Measurements from ENCODE around the gene PATL2.
A peak's percentile ranks its signal among the peaks of the same experiment; 100 is the strongest.
"Not testable (repeated sequence)": the region's sequence is repeated elsewhere in the genome, so short reads cannot be mapped to it uniquely, and the experiment has no call there.

Gene PATL2

GRCh38 chr15:44719293-44719999 is 8.3 kb upstream of the PATL2 start:
- DNase-seq, result peak; percentile 26

- no peak for DNase-seq
These were observed 7.8 kb upstream of the PATL2 start for GRCh38 chr15:44718927-44719292.

GRCh38 chr15:44718180-44718926 is 7.2 kb upstream of the PATL2 start:
- DNase-seq, result no peak

GRCh38 chr15:44716983-44717602 is 6.0 kb upstream of the PATL2 start:
- DNase-seq, result no peak

- DNase-seq, result no peak
These were observed 4.7 kb upstream of the PATL2 start for GRCh38 chr15:44715797-44716334.

- DNase-seq, result no peak
These were observed 4.1 kb upstream of the PATL2 start for GRCh38 chr15:44715142-44715796.

GRCh38 chr15:44713006-44713966 is 2.2 kb upstream of the PATL2 start:
- no peak for DNase-seq

- peak; percentile 38 for DNase-seq
These were observed 1.4 kb upstream of the PATL2 start for GRCh38 chr15:44712346-44713005.

- peak; percentile 51 for DNase-seq
These were observed 721 bp upstream of the PATL2 start for GRCh38 chr15:44711743-44712345.

- no peak for DNase-seq
These were observed 657 bp downstream of the PATL2 start for GRCh38 chr15:44710236-44711095.

- no peak for DNase-seq
These were observed 4.0 kb downstream of the PATL2 start for GRCh38 chr15:44706946-44707636.

GRCh38 chr15:44706401-44706800 is 4.7 kb downstream of the PATL2 start:
- DNase-seq, result no peak

GRCh38 chr15:44705986-44706385 is 5.1 kb downstream of the PATL2 start:
- no peak for DNase-seq

GRCh38 chr15:44700676-44701075 is 10.4 kb downstream of the PATL2 start:
- DNase-seq, result not testable (repeated sequence)

- DNase-seq, result no peak
These were observed 12.5 kb downstream of the PATL2 start for GRCh38 chr15:44698641-44699040.

- no peak for DNase-seq
These were observed 14.1 kb downstream of the PATL2 start for GRCh38 chr15:44697014-44697413.

- DNase-seq, result no peak
These were observed 15.8 kb downstream of the PATL2 start for GRCh38 chr15:44695294-44695693.

GRCh38 chr15:44694416-44694815 is 16.7 kb downstream of the PATL2 start:
- no peak for DNase-seq

- no peak for DNase-seq
These were observed 18.5 kb downstream of the PATL2 start for GRCh38 chr15:44692659-44693058.
